ENCODE measurements around the gene PPARD.
"Not testable (repeated sequence)": the region's sequence is repeated elsewhere in the genome, so short reads cannot be mapped to it uniquely, and the experiment has no call there.

The PPARD gene

DNA sequence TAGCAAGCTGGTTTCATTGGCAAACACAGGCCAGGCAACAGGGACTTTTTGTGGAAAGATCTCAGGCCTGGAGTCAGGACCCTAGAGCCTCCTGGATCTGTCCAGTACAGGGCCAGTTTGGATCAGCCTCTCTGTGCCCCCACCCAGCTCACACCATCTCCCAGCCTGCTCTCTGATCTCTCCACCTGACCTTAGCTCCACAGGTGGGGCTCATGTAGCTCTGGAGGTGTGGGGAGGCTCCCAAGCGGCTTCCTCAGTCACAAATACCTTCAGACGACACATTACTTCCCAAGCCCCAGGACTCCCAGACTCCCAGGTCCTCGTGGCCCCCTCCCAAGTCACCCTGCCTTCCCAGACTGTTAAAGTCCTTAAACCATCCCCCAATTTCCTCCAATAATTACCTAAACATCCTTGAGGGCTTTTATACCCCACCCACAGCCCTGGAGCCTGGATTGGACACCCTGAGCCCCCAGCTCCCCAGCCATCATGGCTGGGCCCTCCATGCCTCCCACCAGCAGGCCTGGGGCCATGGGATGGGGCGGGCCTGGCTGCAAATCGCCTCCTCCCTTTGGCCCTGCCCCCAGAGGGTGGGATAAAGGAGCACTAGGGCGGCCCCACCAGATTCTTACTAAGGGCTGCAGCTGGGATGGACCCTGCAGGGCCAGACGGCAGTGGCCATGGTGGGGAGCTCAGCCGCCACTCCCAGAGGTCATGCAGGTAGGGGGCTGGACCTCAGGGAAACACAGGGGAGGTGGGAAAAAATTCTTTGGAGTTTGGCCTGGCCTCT, 93.9 kb downstream of the PPARD start:
- no peak for DNase-seq (ENCODE audit: low read depth, low spot score)

DNA sequence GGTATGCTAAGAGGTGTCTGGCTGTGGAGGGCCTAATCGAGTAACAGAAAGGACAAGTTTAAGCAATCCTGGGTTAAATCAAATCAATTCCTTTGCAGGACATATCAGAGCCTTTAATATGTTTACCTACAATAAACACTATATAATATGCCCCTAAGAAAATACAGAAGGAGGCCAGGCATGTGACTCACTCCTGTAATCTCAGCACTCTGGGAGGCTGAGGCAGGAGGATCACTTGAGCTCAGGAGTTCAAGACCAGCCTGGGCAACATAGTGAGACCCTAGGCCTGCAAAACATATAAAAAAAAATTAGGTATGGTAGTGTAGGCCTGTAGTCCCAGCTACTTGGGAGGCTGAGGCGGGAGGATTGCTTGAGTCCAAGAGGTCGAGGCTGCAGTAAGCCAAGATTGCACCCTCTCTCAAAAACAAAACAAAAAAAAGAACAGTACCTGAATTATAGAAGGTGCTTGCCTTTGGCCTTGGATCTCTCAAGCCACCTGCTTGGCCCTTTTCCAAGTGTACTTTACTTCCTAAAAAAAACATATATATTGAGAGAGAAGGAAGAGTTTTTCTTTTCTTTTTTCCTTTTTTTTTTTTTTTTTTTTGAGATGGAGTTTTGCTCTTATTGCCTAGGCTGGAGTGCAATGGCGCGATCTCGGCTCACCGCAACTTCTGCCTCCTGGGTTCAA, 96.2 kb downstream of the PPARD start:
- not testable (repeated sequence) for DNase-seq (ENCODE audit: low read depth, low spot score)

DNA sequence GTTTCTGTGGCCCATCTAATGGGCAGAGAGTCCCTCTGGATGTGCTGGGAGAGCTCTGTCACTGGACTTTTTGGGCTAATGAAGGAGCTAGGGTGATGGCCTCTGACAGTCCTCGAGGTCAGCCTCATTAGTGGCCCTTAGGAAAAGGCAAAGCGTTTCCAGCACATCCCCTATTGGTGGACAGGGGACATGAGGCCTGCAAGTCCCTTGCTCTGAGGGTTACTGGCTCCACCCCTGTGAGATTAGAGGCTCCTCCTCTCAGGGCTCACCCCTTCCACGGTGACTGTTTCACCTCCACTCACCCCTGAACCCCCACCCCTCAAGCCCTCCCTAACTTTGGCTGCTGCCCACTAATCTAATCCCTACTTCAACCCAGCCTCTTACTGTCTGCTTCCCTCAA, 97.0 kb downstream of the PPARD start:
- no peak for DNase-seq (ENCODE audit: low read depth, low spot score)

DNA sequence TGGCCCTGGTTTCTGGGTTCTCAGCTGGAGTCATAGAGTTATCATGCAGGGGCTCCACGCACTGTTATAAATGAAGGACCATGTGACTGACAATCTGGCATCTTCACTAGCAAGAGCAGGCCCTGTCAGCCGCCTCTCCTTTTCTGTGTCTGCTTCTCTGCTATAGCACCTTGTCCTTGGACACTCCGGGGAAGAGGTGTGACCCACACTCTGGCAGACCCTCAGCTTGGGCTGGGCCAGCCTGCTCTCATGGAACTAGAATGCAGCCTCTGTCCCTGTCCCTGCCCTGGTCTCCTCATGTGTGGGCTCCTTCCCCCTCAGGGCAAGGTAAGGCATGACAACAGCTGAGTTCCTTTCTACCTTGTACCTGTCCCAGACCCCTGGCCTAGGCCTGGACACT, 98.8 kb downstream of the PPARD start:
- no peak for DNase-seq (ENCODE audit: low read depth, low spot score)

DNA sequence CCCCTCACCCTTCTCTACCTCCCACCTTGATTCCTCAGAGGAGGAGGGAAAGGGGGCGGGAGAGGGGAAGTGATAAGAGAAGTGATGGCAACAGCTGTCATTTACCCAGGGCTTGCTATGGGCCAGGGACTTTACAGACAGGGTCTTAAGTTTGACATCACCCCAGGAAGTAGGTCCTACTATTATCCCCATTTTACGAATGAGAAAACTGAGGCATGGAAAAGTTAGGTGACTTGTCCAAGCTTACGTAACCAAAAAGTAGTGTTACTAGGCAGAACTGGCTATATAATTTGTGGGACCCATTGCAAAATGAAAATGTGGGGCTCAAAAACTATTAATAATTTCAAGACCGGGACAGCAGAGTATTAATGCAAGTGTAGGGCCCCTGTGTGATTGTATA, 99.3 kb downstream of the PPARD start:
- no peak for DNase-seq (ENCODE audit: low read depth, low spot score)

DNA sequence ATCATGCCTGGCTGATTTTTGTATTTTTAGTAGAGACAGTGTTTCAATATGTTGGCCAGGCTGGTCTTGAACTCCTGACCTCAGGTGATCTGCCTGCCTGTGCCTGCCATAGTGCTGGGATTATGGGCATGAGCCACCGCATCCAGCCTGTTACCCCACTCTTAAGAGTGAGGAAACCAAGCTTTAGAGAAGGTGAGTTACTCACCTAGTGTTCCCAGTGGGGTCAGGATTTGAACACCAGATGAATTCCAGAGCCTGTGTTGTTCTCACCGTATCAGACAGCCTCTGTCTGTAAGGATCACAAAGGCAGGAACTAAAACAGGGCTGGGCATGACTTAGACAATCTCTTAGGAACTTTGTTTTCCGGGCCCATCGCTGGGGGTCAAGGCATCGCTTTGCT, 100.3 kb downstream of the PPARD start:
- no peak for DNase-seq (ENCODE audit: low read depth, low spot score)

DNA sequence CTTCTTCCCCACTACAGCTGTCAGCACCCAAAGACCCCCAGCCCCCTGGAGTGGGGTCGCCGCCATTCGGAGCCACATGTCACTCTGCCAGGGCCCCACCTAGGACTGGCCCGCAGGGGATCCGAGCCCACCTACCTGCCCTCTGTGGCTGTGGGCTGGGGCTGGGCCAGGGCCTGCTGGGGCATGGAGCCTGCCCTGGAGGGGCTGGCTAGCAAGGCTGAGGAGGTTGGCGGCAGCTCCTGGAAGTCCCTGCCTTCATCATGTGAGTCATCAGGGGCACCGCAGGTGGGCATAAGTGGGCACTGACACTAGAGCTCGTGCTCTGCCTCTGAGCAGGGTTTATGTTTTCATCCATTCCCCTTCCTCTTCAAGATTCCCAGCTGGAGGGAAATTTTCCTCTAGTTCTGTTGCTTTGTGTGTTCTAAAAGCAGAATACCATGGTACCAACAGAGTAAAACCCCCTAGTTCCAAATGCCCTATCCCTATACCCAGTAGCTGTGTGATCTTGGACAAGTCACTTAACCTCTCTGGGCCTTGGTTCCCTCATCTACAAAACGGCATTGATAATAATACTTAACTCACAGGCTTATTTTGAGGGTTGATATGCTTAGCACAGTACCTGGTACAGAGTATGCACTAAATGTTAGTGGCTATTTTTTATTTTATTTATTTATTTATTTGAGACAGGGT, 101.1 kb downstream of the PPARD start:
- DNase-seq (ENCODE audit: low read depth, low spot score), result no peak

DNA sequence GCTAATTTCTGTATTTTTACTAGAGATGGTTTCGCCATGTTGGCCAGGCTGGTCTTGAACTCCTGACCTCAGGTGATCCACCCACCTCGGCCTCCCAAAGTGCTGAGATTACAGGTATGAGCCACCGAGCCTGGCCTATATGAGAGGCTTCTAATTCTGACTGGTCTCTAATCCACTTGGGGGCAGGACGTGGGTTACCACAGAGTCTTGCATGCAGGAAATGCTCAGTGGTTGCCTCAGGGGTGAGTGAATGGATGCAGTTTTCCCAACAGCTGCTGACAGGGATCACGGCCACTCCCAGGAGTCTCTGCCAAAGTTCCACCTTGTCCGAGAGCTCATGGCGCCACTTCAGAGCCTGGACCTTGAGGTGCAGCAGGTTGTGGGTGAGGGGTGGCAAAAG, 103.3 kb downstream of the PPARD start:
- no peak for DNase-seq (ENCODE audit: low read depth, low spot score)

DNA sequence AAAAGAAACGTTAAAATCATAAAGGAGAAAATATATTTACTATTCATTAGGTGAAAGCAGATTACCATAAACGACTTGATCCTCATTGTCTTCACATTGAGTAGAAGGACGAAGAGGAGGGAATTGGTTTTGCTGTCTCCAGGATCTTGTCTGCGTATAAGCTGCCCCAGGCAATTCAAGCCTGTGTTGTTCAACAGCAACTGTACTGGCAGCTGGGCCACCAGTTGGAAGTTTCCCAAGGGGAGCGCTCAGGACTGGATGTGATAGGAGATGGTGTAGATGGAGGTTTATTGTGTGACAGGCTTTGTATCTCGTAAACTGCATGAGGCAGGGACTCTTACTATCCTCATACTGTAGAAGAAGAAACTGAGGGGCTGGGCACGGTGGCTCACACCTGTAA, 105.8 kb downstream of the PPARD start:
- DNase-seq (ENCODE audit: low read depth, low spot score), result no peak

DNA sequence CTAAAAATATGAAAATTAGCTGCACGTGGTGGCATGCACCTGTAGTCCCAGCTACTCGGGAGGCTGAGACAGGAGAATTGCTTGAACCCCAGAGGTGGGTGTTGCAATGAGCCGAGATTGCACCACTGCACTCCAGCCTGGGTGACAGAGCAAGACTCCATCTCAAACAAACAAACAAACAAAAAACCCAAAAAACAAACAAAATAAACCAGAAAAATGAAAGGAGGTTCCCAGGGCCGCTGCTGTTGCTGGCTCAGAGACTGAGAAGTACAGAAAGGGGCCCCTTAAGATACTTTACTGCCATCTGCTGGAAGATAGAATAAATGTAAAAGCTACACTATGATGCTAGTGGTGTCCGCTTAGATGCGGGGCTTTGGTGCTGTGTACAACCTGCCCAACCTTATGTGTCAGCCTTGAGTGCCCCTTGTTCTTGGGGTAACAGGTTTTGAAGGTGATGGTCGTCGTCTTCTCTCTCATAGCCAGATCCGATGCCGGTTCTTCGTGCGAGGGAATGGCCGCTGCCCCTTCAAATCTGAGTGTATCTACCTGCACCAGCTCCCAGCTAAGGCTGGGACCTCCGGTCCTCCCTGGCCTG, 107.0 kb downstream of the PPARD start:
- no peak for DNase-seq (ENCODE audit: low read depth, low spot score)

DNA sequence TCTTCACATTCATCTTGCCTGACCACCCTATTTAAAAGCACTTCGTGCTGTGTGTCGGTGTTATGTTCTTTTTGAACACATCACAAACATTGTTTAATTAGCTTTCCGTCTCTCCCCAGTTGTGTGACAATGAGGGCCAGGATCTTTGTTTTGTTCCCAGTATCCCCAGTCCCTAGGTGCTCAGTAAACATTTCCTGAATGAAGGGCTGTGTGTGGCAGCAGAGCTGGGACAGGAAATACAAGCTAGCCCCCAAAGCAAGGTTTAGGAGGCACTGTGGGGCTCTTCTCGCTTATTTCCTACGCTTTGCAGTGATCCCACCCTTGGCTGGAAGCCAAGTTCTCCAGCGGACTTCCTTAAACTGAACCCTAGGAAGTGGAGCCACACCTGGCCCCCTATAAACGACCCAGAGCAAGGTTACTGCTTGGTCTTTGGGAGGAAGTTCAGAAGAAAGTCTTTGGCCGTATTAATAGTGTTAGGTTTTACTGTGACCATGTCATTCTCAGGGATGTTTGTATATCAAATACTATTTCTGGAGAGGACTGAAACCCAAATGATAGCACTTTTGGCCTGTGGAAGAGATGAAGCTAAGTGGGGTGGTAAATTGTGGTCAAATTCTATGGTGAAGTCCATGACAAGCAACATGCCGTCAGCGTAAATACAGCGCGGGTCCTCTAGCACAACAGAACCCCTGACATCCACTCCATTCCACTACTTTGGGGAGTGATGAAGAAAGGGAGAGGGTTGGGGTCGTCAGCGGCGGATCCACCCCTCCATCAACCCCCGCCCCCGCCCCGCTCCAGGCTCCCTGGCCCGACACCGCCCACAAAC, 109.2 kb downstream of the PPARD start:
- no peak for DNase-seq (ENCODE audit: low read depth, low spot score)

DNA sequence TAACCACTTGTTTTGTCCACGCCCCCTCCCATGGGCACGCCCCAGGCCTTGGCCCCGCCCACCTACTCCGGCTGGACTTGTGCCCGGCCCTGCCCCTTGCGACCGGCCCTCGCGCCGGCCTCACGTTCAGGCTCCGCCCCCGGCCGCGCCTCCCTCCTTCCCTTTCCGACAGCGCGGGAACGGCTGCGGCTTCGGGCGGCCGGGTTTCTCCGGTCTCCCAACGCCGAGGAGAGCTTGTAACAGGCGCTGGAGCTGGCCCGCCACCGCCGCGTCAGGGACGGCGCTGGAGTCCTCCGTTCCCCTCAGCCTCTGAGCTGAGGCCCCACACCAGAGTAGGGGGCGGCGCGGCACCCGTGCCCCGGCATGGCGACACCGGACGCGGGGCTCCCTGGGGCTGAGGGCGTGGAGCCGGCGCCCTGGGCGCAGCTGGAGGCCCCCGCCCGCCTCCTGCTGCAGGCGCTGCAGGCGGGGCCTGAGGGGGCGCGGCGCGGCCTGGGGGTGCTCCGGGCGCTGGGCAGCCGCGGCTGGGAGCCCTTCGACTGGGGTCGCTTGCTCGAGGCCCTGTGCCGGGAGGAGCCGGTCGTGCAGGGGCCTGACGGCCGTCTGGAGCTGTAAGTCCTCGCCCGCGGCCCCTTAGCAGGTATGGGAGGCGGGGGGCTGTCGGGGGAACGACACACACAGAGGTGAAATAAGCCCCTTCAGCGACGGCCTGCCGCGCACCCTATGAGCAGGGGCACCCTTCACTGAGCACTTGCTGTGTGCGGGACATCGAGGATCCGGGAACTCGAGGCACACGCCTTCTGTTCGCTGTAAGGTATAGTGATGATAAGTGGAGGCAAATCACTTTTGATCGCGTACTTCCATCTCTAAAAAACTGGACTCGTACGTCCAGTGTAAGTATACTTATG, 110.1 kb downstream of the PPARD start, which contains the start of gene FANCE:
Gene FANCE (plus strand): TSS at position 156 of the 908 bp plus-strand sequence. CDS start 208 bp downstream, at position 364.
- peak; percentile 81 for DNase-seq (ENCODE audit: low read depth, low spot score)

DNA sequence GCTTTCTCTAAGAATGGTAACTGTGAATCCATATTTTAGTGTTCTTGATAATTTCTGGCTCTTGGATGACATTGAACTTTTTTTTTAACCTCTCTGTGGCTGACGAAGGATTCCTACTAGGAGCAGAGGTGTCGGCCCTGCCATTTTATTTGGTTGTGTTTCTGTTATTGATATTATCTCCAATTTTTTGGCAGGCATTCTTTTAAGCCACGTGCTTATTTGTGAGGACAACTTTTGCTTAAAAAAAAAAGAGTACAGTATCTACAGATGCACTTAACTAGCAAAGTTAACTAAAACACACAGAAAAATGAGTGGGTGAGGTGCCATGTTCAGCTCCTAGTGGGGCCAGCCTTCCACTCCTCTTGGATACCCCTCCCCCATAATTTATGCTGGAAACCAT, 110.9 kb downstream of the PPARD start:
- DNase-seq (ENCODE audit: low read depth, low spot score), result no peak

DNA sequence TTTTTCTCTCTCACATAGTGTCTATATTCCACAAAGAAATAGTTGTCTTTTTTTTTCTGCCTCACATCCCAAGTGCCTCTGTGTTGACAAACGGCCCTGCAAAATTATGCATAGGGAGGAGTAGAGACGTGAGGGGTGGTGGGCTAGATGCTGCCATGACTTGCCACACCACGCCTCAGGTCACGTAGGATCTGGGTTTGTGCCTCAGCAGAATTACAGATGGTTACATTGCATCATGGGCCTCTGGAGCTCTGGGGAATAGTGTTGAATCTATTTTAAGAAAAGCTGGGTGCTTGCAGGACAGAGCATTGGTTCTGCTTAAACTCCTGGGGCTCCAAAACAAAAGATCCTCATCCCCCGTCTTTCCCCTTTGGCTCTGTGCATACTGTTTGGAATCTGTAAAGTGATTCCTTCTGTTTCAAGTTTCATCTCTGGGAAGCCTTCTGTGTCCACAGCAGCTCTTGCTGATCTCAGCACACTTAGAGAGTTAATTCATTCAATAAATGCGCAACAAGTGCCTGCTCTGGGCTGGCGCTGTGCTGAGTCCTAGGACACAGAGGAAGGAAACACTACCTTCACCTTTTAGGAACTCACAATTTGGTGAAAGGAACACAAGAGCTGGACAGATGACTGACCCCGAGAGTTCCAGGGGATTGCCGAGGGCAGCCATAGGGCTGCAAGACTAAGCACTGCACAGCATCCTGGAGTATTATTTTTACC, 112.2 kb downstream of the PPARD start:
- no peak for DNase-seq (ENCODE audit: low read depth, low spot score)

DNA sequence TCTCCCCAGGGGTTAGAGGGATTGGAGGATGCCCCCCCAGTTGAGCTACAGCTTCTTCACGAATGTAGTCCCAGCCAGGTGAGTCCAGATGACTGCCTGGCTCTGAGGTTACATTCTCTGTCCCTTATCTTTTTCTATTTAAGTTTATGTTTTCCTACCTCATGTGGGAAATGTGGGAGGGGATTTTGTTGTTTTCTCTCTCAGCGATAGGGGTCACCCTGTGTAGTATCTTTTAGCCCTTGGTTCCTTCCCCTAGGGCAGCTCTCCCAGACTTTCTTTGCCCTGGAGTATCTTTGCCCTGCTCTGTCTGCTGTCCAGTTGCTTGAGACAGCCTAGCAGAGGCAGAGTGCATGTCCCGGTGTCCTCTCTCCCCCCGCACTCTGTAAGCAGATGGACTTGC, 115.5 kb downstream of the PPARD start:
- no peak for DNase-seq (ENCODE audit: low read depth, low spot score)

DNA sequence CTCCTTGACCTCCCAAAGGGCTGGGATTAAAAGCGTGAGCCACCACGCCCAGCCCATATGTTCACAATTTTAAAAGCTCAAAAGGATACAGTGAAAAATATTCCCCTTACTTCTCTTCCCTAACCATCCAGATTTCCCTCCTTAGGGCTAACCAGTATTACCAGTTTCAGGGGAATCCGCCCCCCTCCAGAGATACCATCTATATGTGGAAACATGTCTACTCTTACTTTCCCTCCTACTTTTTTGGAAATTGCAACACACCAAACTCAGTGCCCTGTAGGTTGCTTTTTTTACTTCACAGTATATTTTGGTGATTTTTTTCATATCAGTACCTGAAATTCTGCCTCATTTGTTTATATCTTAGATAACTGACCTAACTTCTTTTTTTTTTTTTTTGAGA, 118.9 kb downstream of the PPARD start:
- DNase-seq (ENCODE audit: low read depth, low spot score), result no peak

DNA sequence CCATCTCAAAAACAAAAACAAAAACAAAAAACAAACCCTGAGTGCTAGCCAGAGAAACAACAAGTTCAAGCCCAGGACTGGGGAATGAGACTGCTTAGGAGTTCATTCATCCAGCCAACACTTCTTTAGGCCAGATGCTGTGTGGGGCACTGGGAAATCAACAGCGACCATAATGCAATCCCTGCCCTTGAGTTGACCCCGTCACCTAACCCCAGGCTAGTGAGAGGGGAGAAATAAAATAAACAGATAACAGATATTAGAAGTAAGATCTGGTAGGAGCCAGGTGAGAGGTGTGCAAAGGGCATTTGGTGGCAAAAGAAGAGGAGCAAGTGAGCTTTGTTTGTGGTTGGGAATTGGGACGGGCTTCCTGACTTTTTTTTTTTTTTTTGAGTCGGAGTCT, 120.9 kb downstream of the PPARD start:
- no peak for DNase-seq (ENCODE audit: low read depth, low spot score)

DNA sequence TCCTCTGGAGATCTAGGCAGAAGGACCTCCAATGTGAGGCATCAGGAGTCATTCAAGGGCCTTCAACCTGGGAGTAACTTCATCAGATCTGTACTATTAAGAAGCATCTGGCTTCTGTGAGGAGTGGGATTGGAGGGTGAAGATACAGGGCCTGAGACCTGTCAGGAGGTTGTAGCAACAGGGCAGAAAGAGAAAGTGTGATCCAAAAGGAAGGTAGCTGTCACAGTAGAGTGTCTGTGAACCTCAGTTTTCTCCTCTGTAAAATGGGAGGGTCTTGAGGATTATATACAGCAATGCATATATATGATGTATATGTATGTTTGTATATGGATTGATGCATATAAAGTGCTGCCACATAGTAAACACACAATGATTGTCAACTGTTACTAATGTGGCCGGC, 123.3 kb downstream of the PPARD start:
- no peak for DNase-seq (ENCODE audit: low read depth, low spot score)

DNA sequence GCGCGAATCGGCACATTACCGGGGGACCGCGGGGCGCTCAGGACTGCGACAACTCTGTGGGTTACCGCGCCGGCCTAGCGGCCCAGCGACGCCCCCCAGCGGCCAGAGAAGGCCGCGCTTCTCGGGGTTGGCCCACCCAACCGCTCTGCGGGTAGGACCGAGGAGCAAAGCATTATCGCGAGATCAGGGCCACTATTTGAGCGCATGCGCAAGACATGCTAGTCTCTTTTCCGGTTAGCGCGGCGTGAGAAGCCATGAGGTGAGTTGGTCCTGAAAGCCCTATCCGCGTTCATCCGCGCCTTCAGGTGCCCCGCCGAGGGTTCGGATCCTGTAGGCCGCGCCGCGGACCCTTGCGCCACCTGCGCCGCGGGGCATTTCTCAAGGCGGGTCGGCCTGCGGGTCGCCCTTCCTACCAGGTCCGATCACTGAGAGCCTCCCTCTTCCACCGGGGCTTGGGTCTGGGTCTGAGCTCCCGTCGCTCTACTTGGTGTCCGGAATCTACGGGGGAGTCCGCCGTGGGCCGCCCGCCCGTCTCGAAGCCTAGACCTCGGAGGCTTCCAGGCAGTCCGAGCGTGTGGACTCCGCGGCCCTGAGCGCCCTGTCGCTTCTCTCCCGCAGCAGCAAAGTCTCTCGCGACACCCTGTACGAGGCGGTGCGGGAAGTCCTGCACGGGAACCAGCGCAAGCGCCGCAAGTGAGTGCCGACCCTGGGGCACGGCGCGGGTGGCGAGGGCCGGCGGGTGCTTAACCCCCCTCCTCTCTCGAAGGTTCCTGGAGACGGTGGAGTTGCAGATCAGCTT, 126.0 kb downstream of the PPARD start, which contains the start of gene RPL10A:
Gene RPL10A (plus strand): TSS at position 221 of the 799 bp plus-strand sequence. CDS start 34 bp downstream, at position 255.
- peak; percentile 87 for DNase-seq (ENCODE audit: low read depth, low spot score)
